Aorta (tissue), 5 donors: ENCODE measurements around the gene ADIPOR1. TPM values are rescaled to one million over a fixed set of nuclear protein-coding genes. Genes with fewer than 3 reads are reported as not detected.

Experiments used
- ATAC-seq: fragments of 200-7000 bp; cut with Tn5 transposase; one replicate; pipeline ENCODE4 v1.9.1; 2022; ENCODE audit warnings: moderate library complexity; ENCODE audit not compliant: low FRiP score
- DNase-seq, 2 donors: peaks; one replicate each; pipeline ENCODE4 v3.0.0-alpha.2; 2020
- H3K27ac ChIP-seq, 2 donors: one replicate each; pipeline ENCODE4 v1.5.1; 2013; ENCODE audit warnings: low read length in 2 of 2, mild to moderate bottlenecking in 2 of 2, moderate library complexity in 2 of 2, control low read depth in 1 of 2, inconsistent platforms in 1 of 2, low read depth in 1 of 2
- H3K27me3 ChIP-seq, 2 donors: one replicate each; pipeline ENCODE4 v1.6.1; 2013; ENCODE audit warnings: control low read depth in 1 of 2, low read length in 1 of 2, mild to moderate bottlenecking in 1 of 2, moderate library complexity in 1 of 2; ENCODE audit not compliant: insufficient read depth in 2 of 2, control insufficient read depth in 1 of 2
- H3K36me3 ChIP-seq, 2 donors: one replicate each; pipeline ENCODE4 v1.6.1; 2013; ENCODE audit warnings: control low read depth in 1 of 2, low read length in 1 of 2, mild to moderate bottlenecking in 1 of 2; ENCODE audit not compliant: insufficient read depth in 2 of 2, control insufficient read depth in 1 of 2
- H3K4me1 ChIP-seq, 2 donors: one replicate each; pipeline ENCODE4 v1.6.1; 2013; ENCODE audit warnings: low read length in 2 of 2, control low read depth in 1 of 2, mild to moderate bottlenecking in 1 of 2, moderate library complexity in 1 of 2; ENCODE audit not compliant: insufficient read depth in 2 of 2, control insufficient read depth in 1 of 2
- H3K4me3 ChIP-seq, 2 donors: one replicate each; pipeline ENCODE4 v1.5.1; 2013; ENCODE audit warnings: low read length in 2 of 2, control low read depth in 1 of 2, mild to moderate bottlenecking in 1 of 2
- H3K9me3 ChIP-seq: one replicate; pipeline ENCODE4 v1.6.1; 2013; ENCODE audit warnings: mild to moderate bottlenecking, low read length; ENCODE audit not compliant: control insufficient read depth
- WGBS, 2 donors: extraction: QIAGEN DNeasy Blood & Tissue Kit; methylation state at CpG; one replicate each; pipeline ENCODE4 v1.1.7; 2013; 5-methylcytosine and 5-hydroxymethylcytosine counted together
- intact Hi-C, 2 donors: fragments of 100-400 bp; cut with DNase I; formaldehyde crosslinking; loops; one replicate each; pipeline versions ENCODE4 v1.14.2 to v1.15.0; 2022
- polyA plus RNA-seq, 2 donors: library from polyadenylated mRNA; stranded (reverse); fragments of 200-250 nt; gene quantifications; one replicate each; pipeline ENCODE4 v1.2.3, GENCODE V29; 2013
- total RNA-seq, 2 donors: library from RNA; stranded (reverse); fragmentation: NEBNext Ultra II Directional; extraction: Animal tissue kit (Norgen Biotek cat#: 25700); gene quantifications; one replicate each; pipeline ENCODE4 v1.2.1, GENCODE V29; 2021
- donor health status: healthy with polysubstance abuse.
- donor health status: Bipolar disorder and iron deficiency.
- donor health status: DM: no; HTN: no; CAD: no.
- donor health status: DM: no; HTN: no; CAD: no.
- donor health status: DM: yes; HTN: yes; CAD: no.

ADIPOR1 gene
- total and polyA plus RNA-seq, 4 donors: 55.2 to 72.4 (median 63.8) TPM

DNA sequence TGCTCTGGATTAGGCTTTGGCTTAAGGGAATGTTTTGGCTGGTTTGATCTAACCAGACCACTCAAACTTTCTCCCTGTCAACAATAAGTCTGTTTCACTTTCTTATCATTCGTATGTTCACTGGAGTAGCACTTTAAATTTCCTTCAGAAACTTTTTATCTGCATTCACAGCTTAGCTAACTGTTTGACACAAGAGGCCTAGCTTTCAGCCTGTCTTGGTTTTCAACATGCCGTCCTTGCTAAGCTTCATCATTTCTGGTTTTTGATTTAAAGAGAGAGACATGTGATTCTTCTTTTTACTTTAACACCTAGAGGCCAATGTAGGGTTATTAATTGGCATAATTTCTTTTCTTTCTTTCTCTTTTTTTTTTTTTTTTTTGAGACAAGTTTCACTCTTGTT, 23.8 kb upstream of the ADIPOR1 start:
- Histone ChIP-seq H3K9me3 (no peaks in the 10 kb centered on the region), H3K27me3 (peaks cover 0 to 2% of the 10 kb centered on the region in 2 donors), H3K4me3 (no peak overlapping the region), H3K27ac (no peak overlapping the region), H3K36me3 (no peaks in the 10 kb centered on the region), H3K4me1 (no peaks in the 10 kb centered on the region)
- no peak for ATAC-seq
- intact Hi-C loops: no loop called here
- 74 to 76% methylated on average over 2 of the region's 2 CpGs for WGBS, 2 donors
- no peak for DNase-seq

DNA sequence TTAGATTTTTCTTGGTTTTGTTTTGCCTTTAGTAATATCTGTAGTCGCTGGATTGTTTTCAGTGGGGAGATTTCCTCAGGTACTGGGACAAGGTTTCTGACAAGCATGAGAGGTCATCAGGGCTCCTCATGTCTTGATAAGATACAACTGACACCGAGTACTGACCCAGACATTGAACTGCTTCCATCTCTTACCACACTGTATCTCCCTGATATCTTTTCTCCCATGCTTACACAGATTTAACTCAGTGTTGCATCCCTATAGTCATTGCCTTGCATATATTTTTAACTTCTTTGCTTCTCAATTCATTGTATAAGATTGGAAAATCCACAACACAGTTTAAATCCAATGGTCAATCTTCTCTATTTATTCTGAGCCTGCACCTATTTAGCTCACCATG, 21.3 kb upstream of the ADIPOR1 start:
- Histone ChIP-seq H3K4me3 (no peak overlapping the region), H3K27ac (no peak overlapping the region), H3K9me3 (no peaks in the 10 kb centered on the region), H3K27me3 (peaks cover 0 to 2% of the 10 kb centered on the region in 2 donors), H3K36me3 (no peaks in the 10 kb centered on the region), H3K4me1 (no peaks in the 10 kb centered on the region)
- no peak for DNase-seq
- WGBS, 2 donors: 67 to 77% methylated on average over 2 of the region's 2 CpGs
- no peak for ATAC-seq
- intact Hi-C loops: no loop called here

DNA sequence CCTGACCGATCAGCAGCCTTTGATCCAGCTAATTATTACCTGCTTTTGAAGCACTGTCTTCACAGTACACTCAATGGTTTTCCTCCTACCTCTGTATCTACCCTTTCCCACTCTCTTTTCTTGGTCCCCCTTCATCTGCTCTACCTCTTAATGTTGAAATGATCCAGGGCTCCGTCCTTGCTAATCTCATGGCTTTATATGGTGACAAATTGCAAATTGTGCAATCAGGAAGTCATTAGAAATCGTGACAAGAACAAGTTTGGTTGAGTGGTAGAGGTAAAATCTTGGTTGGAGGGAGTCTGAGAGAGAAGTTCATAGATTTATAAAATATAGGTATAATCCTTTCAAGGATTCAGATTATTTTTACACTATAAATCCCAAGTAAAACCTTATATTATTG, 18.5 kb upstream of the ADIPOR1 start:
- ATAC-seq (no peak), DNase-seq (no peak)
- no peaks in the 10 kb centered on the region for H3K4me1 ChIP-seq
- H3K9me3 ChIP-seq: no peaks in the 10 kb centered on the region
- WGBS, 2 donors: 42 to 43% methylated on average over 3 of the region's 3 CpGs
- H3K4me3 ChIP-seq: no peak overlapping the region
- no peak overlapping the region for H3K27ac ChIP-seq
- intact Hi-C loops: no loop called here
- H3K36me3 ChIP-seq: no peaks in the 10 kb centered on the region
- peaks cover 0 to 2% of the 10 kb centered on the region in 2 donors for H3K27me3 ChIP-seq

DNA sequence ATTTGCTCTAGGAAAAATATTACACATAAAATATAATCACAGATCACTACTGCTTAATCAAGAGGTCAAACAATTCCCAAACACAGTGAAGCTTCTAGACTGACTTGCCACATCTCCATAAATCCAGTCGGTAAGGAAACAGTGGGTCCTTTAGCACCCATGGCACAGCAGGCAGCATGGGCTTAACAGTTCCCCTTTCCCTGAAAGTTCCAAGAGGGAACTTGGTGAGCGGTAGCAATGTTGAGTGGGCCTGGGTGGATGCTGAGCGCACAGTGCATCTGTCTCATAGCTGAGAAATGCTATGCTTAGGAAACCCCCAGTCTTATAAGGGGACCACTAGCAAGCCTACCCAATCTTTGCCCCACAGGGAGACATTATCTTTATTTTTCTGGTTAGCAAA, 16.7 kb upstream of the ADIPOR1 start:
- intact Hi-C loops: no loop called here
- Histone ChIP-seq H3K9me3 (no peaks in the 10 kb centered on the region), H3K27ac (no peak overlapping the region), H3K36me3 (no peaks in the 10 kb centered on the region), H3K27me3 (peaks cover 0 to 2% of the 10 kb centered on the region in 2 donors), H3K4me3 (no peak overlapping the region), H3K4me1 (no peaks in the 10 kb centered on the region)
- DNase-seq (no peak), ATAC-seq (no peak)
- WGBS, 2 donors: 86 to 88% methylated on average over 3 of the region's 3 CpGs

DNA sequence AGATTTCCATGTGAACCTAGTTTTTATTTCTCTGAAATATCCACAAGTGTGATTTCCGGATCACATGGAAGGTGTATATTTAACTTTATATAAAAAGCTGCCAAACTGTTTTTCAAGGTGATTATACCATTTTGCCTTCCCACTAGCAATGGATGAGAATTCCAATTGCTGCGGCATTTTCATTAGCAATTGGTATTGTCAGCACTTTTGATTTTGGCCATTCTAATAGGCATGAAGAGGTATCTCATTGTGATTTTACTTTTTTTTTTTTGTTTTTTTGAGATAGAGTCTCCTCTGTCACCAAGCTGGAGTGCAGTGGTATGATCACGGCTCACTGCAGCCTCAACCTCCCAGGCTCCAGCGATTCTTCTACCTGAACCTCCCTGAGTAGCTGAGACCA, 13.9 kb upstream of the ADIPOR1 start:
- no peaks in the 10 kb centered on the region for H3K27me3 ChIP-seq
- H3K36me3 ChIP-seq: no peaks in the 10 kb centered on the region
- H3K4me1 ChIP-seq: no peaks in the 10 kb centered on the region
- ATAC-seq (no peak), DNase-seq (no peak)
- no peak overlapping the region for H3K27ac ChIP-seq
- intact Hi-C loops: no loop called here
- no peak overlapping the region for H3K4me3 ChIP-seq
- 63 to 68% methylated on average over 4 of the region's 4 CpGs for WGBS, 2 donors
- no peaks in the 10 kb centered on the region for H3K9me3 ChIP-seq

DNA sequence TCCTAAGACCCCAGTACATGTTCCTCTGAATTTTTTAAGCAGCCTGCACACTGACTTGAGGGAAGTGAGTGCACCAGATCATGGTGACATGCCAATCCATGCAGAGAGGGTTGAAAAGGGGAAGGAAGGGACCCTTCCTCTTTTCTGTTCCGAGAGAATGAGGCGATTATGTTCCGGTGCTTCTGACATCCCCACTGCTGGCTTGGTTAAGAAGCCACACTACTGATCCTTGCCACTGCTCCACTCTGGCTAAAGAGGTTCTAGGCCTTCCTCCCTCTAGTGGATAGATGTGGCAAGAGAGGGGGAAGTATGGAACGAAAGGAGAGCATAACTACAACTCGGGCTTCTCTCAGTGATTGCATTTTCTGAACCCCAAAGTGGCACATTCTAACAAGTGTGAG, 10.8 kb upstream of the ADIPOR1 start:
- Histone ChIP-seq H3K4me3 (no peak overlapping the region), H3K36me3 (no peaks in the 10 kb centered on the region), H3K4me1 (no peaks in the 10 kb centered on the region), H3K9me3 (no peaks in the 10 kb centered on the region), H3K27me3 (no peaks in the 10 kb centered on the region), H3K27ac (no peak overlapping the region)
- intact Hi-C loops: loop anchor here (5.0 kb wide), 2 partner anchors 38 to 42 kb away; partner anchors contain the start of genes KLHL12 (in 1 of the 2) and TMEM183A (in 1 of the 2)
- DNase-seq (peak in 1 of 2 donors; percentile 72), ATAC-seq (peak; percentile 59)
- WGBS, 2 donors: 31 to 39% methylated on average over 5 of the region's 5 CpGs

DNA sequence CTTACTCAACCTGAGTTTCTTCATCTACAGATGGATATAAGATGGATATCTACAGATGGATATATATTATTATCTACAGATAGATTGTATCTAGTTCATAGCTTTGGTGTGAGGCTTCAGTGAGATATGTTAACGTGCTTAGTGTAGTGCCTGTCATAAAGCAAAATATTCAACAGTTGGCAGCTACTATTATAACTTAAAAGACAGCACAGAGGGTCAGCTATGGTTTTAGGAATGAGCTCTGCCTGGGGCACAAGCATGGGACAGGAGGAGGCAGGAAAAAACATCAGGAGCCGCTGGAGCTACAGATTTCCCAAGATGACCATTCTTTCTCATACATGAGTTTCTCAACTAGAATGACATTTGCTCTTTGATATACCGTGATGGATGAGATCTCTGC, 10.2 kb upstream of the ADIPOR1 start:
- ATAC-seq (no peak), DNase-seq (no peak)
- Histone ChIP-seq H3K27me3 (no peaks in the 10 kb centered on the region), H3K4me1 (no peaks in the 10 kb centered on the region), H3K36me3 (no peaks in the 10 kb centered on the region), H3K27ac (peak overlapping the region in 1 of 2 donors; percentile 87), H3K4me3 (no peak overlapping the region), H3K9me3 (no peaks in the 10 kb centered on the region)
- 88% methylated on average over 3 of the region's 3 CpGs for WGBS, 2 donors
- intact Hi-C loops: loop anchor here (5.0 kb wide), 2 partner anchors 39 to 41 kb away; partner anchors contain the start of genes KLHL12 (in 1 of the 2) and TMEM183A (in 1 of the 2)

DNA sequence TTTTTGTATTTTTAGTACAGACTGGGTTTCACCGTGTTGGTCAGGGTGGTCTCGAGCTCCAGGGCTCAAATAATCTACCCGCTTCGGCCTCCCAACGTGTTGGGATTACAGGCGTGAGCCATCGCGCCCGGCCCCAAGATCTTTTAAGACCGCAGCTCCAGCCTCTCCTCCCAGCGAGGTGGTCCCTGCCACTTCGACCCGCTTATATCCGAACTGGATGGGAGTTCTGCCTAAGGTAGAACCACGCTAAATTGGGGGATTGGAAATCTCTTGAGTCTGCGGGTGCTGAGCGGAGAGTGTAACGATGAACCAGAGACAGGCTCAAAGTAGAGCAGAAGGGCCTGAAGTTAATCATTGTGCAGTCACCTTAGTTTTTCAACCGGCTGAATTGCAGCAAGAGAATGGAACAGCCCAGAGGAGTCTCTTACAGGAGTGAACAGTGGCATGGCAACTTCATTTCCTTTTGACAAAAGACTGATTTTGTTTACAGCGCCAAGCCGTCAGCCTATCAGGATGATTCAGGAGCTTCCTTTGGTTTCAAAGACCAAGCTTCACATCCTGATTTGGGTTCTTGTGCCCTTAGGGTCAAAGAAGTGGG, 9.7 kb upstream of the ADIPOR1 start:
- peak overlapping the region in 1 of 2 donors; percentile 87 for H3K27ac ChIP-seq
- peak overlapping the region; percentile 65 to 69 for H3K4me3 ChIP-seq
- ATAC-seq: peak; percentile 28
- H3K9me3 ChIP-seq: no peaks in the 10 kb centered on the region
- no peak for DNase-seq
- no peaks in the 10 kb centered on the region for H3K4me1 ChIP-seq
- 8 to 9% methylated on average over 21 of the region's 21 CpGs for WGBS, 2 donors
- no peaks in the 10 kb centered on the region for H3K36me3 ChIP-seq
- intact Hi-C loops: loop anchor here (1.0 to 5.0 kb wide), 4 partner anchors 40 to 78 kb away; partner anchors contain the start of genes KLHL12 (in 2 of the 2), RABIF (in 1 of the 2) and TMEM183A (in 1 of the 2)
- no peaks in the 10 kb centered on the region for H3K27me3 ChIP-seq
